ENCODE measurements around the gene ADGRL1. TPM values are rescaled to one million over a fixed set of nuclear protein-coding genes. Genes with fewer than 3 reads are reported as not detected.

ADGRL1 gene
- total and polyA plus RNA-seq, 9 of the 15 experiments (the other 6 are each of a cell fraction or from before 2014, with no cell fraction given): 0.14 to 37.0 (median 8.6) TPM

- H3K36me3 ChIP-seq (ENCODE audit: control insufficient read depth, insufficient read depth, low read length): peaks cover 2% of the 10 kb centered on the region; the same call in 1 of the 3 replicates
- intact Hi-C loops (cut with micrococcal nuclease) (no loop called here), in situ Hi-C loops (cut with MboI) (no loop called here)
- CTCF ChIA-PET (ENCODE audit: low intra/inter-chr PET ratio): no interaction called here
- no peaks in the 10 kb centered on the region for H4K20me1 ChIP-seq (replicated peaks; ENCODE audit: control insufficient read depth, insufficient read depth, low read length)
- no peak overlapping the region for H2AFZ ChIP-seq (ENCODE audit: low read depth, low read length)
- no peak for FAIRE-seq
- H3K4me1 ChIP-seq (replicated peaks in 1 of 2; ENCODE audit: control insufficient read depth in 2 of 2, insufficient read depth in 2 of 2, low read length in 2 of 2): peaks cover 22 to 37% of the 10 kb centered on the region in 2 experiments; a peak in 4 of 5 replicates
- DNase-seq (ENCODE audit: extremely low read depth in 1 of 4, low spot score in 3 of 4): no peak
- no peaks in the 10 kb centered on the region for H3K9me3 ChIP-seq (replicated peaks; ENCODE audit: control insufficient read depth, insufficient read depth, low read depth, low read length)
- H3K27me3 ChIP-seq (ENCODE audit: control insufficient read depth in 2 of 2, insufficient read depth in 2 of 2, low read length in 2 of 2): no peaks in the 10 kb centered on the region
- BruUV-seq (replicated peaks): no TSS peak
- peak overlapping the region in 1 of 2 experiments; percentile 6; a peak in 1 of 4 replicates for H3K9ac ChIP-seq (ENCODE audit: insufficient read depth in 1 of 2, low read depth in 2 of 2, low read length in 2 of 2)
- 44% methylated on average over 2 of the region's 2 CpGs for WGBS (ENCODE audit: insufficient coverage, low coverage, missing lambda C conversion rate)
- H3K9me1 ChIP-seq (ENCODE audit: control insufficient read depth, insufficient read depth, low read length): peaks cover 4% of the 10 kb centered on the region
- no peak for ATAC-seq
- no peak overlapping the region for H3K4me2 ChIP-seq (ENCODE audit: insufficient read depth, low read length)
- peaks cover 8% of the 10 kb centered on the region for H3K79me2 ChIP-seq (ENCODE audit: control insufficient read depth, insufficient read depth, low read length)
- H3K4me3 ChIP-seq: no peak overlapping the region
- H3K27ac ChIP-seq (ENCODE audit: extremely low read depth, low read depth, low read length): no peak overlapping the region
- POLR2A ChIA-PET: interaction anchor here (0.7 kb wide), 1 partner anchor 240 kb away, joined by 3 read pairs; no protein-coding TSS in a partner anchor
- TF ChIP-seq ZNF354B (CRISPR knock-in tag; IDR thresholded peaks at IDR 0.05): no peak
- no peak for TF ChIP-seq ZNF830 (CRISPR knock-in tag; IDR thresholded peaks at IDR 0.05)
- TF ChIP-seq CCNT2 (IDR thresholded peaks at IDR 0.05; ENCODE audit: borderline replicate concordance, extremely low read depth, insufficient read length, low read depth, low read length): no peak
- TF ChIP-seq MGA (IDR thresholded peaks at IDR 0.05): no peak
- no peak for TF ChIP-seq SMARCA4 (IDR thresholded peaks at IDR 0.05)
- TF ChIP-seq EWSR1 (IDR thresholded peaks at IDR 0.05; ENCODE audit: borderline replicate concordance, low read depth, partially characterized antibody): no peak
- no peak for TF ChIP-seq FOXP4 (CRISPR knock-in tag; IDR thresholded peaks at IDR 0.05; ENCODE audit: borderline replicate concordance)
- no peak for TF ChIP-seq DACH1 (IDR thresholded peaks at IDR 0.05; ENCODE audit: partially characterized antibody)
- no peak for TF ChIP-seq TRIM28 (IDR thresholded peaks at IDR 0.05)
Observed at GRCh38 chr19:14110650-14111049, 95.3 kb downstream of the ADGRL1 start.
